ENCODE data around the gene PTPN9.

DNA sequence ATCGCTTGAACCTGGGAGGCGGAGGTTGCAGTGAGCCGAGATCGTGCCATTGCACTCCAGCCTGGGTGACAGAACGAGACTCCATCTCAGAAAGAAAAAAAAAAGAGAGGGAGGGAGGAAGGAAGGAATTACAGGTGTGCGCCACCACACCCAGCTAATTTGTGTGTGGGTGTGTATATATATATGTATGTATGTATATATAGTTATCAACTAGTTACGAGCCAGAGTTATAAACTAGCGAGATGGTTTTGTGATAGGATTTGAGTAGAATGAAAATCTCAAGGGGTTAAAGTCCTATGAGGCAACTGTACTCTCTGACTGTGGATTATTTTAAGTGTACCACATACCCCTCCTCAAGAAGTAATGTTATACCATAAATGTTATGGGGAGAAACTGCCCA is 76.8 kb downstream of the PTPN9 start:
- TF ChIP-seq, protein P1, sequence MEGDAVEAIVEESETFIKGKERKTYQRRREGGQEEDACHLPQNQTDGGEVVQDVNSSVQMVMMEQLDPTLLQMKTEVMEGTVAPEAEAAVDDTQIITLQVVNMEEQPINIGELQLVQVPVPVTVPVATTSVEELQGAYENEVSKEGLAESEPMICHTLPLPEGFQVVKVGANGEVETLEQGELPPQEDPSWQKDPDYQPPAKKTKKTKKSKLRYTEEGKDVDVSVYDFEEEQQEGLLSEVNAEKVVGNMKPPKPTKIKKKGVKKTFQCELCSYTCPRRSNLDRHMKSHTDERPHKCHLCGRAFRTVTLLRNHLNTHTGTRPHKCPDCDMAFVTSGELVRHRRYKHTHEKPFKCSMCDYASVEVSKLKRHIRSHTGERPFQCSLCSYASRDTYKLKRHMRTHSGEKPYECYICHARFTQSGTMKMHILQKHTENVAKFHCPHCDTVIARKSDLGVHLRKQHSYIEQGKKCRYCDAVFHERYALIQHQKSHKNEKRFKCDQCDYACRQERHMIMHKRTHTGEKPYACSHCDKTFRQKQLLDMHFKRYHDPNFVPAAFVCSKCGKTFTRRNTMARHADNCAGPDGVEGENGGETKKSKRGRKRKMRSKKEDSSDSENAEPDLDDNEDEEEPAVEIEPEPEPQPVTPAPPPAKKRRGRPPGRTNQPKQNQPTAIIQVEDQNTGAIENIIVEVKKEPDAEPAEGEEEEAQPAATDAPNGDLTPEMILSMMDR (IDR thresholded peaks at IDR 0.05; ENCODE audit: low read length) = no peak
- TF ChIP-seq EZH2 (optimal IDR thresholded peaks at IDR 0.05; ENCODE audit: low read depth, low read length) = no peak

All from MM.1S (cell line).